ENCODE data around the gene KATNB1.

DNA sequence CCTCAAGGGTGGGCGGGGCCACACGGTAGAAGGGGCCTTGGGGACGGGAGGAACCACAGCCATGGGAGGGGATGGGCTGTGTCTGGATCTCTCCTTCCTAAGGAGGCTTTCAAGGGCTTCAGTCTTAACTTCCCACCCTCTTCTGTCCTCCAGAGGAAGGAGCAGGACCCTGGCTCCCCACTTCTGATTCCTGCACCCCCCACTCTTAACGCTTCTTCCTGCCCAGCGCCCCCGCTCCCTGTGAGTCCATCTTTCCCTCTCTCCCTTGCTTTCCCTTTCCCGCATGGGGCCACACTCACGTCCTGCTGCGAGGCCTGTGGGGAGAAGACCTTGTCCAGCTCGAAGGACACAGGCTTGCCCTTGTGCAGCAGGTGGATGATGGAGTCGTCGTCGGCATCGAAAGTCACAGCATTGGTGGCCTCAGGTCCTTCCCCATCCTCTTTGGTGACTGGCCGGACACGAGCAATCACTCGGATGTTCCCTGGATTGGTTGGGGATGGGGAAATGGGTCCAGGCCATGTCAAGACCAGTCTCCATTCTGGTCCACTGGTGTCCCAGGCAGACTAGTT is 29.7 kb downstream of the KATNB1 start:
- TF ChIP-seq CTCF (IDR thresholded peaks at IDR 0.05 in 8 of 11, conservative IDR thresholded peaks at IDR 0.05 in 3 of 11): no peak
- TF ChIP-seq POLR2AphosphoS5 (IDR thresholded peaks at IDR 0.05): no peak
- TF ChIP-seq POLR2A (IDR thresholded peaks at IDR 0.05): no peak

Measured in spleen (tissue), 7 donors.